ENCODE measurements around the gene RPL37.

DNA sequence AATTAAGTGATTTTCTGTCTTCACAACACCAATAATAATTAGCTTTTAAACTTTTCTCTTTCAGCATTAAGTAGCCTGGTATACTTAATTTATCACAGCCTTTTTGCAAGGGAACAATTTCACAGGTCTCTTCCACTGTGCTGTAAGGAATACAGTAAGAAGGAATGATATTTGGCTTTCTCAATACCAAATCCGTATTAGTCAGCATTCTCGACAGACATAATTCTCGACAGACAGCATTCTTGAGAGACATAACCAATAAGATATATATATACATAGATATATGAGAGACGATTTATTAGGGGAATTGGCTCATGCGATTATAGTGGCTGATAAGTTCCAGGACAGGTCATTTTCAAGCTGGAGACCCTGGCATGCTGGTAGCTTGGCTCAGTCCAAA is 54.8 kb downstream of the RPL37 start:
- TF ChIP-seq, protein P1, sequence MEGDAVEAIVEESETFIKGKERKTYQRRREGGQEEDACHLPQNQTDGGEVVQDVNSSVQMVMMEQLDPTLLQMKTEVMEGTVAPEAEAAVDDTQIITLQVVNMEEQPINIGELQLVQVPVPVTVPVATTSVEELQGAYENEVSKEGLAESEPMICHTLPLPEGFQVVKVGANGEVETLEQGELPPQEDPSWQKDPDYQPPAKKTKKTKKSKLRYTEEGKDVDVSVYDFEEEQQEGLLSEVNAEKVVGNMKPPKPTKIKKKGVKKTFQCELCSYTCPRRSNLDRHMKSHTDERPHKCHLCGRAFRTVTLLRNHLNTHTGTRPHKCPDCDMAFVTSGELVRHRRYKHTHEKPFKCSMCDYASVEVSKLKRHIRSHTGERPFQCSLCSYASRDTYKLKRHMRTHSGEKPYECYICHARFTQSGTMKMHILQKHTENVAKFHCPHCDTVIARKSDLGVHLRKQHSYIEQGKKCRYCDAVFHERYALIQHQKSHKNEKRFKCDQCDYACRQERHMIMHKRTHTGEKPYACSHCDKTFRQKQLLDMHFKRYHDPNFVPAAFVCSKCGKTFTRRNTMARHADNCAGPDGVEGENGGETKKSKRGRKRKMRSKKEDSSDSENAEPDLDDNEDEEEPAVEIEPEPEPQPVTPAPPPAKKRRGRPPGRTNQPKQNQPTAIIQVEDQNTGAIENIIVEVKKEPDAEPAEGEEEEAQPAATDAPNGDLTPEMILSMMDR (IDR thresholded peaks at IDR 0.05): no peak
- no peak for TF ChIP-seq TCF7L2 (IDR thresholded peaks at IDR 0.05; ENCODE audit: low read depth, low read length)
- TF ChIP-seq, protein P2, sequence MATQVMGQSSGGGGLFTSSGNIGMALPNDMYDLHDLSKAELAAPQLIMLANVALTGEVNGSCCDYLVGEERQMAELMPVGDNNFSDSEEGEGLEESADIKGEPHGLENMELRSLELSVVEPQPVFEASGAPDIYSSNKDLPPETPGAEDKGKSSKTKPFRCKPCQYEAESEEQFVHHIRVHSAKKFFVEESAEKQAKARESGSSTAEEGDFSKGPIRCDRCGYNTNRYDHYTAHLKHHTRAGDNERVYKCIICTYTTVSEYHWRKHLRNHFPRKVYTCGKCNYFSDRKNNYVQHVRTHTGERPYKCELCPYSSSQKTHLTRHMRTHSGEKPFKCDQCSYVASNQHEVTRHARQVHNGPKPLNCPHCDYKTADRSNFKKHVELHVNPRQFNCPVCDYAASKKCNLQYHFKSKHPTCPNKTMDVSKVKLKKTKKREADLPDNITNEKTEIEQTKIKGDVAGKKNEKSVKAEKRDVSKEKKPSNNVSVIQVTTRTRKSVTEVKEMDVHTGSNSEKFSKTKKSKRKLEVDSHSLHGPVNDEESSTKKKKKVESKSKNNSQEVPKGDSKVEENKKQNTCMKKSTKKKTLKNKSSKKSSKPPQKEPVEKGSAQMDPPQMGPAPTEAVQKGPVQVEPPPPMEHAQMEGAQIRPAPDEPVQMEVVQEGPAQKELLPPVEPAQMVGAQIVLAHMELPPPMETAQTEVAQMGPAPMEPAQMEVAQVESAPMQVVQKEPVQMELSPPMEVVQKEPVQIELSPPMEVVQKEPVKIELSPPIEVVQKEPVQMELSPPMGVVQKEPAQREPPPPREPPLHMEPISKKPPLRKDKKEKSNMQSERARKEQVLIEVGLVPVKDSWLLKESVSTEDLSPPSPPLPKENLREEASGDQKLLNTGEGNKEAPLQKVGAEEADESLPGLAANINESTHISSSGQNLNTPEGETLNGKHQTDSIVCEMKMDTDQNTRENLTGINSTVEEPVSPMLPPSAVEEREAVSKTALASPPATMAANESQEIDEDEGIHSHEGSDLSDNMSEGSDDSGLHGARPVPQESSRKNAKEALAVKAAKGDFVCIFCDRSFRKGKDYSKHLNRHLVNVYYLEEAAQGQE (IDR thresholded peaks at IDR 0.05; ENCODE audit: insufficient read depth in 1 of 2, low read depth in 2 of 2, low read length in 1 of 2): no peak
